Testis (tissue), 3 donors: ENCODE measurements around the gene BLTP1. TPM values are rescaled to one million over a fixed set of nuclear protein-coding genes. Genes with fewer than 3 reads are reported as not detected.

Experiments
- DNase-seq: peaks from one replicate; pipeline ENCODE4 v3.0.0-alpha.2; 2019
- H3K27ac ChIP-seq, 2 donors: fragments of 200-600 bp; sonication (generic); one replicate each; pipeline ENCODE4 v1.5.1; 2019
- H3K27me3 ChIP-seq: fragments of 200-600 bp; sonication (generic); one replicate; pipeline ENCODE4 v1.5.1; 2019
- H3K36me3 ChIP-seq: fragments of 200-600 bp; sonication (generic); one replicate; pipeline ENCODE4 v1.5.1; 2017; ENCODE audit warnings: low read depth; ENCODE audit errors: missing control alignments
- H3K4me1 ChIP-seq: fragments of 200-600 bp; sonication (generic); one replicate; pipeline ENCODE4 v1.5.1; 2019
- H3K4me3 ChIP-seq, 2 donors: fragments of 200-600 bp; sonication (generic); one replicate each; pipeline ENCODE4 v1.5.1; 2017 to 2019
- H3K9me3 ChIP-seq: fragments of 200-600 bp; sonication (generic); one replicate; pipeline ENCODE4 v1.5.1; 2017
- CTCF ChIP-seq, 3 experiments: fragments of 450-650 bp in 2 of 3; fragments of 200-600 bp in 1 of 3; sonication (generic) in 1 of 3; IDR thresholded peaks; one replicate each; pipeline ENCODE4 v1.5.1; 2016 to 2019; ENCODE audit warnings: antibody characterized with exemption in 3 of 3, mild to moderate bottlenecking in 2 of 3, moderate library complexity in 1 of 3
- POLR2A ChIP-seq: fragments of 450-650 bp; IDR thresholded peaks from one replicate; pipeline ENCODE4 v1.6.1; 2017; ENCODE audit warnings: antibody characterized with exemption, mild to moderate bottlenecking, moderate library complexity
- WGBS, 2 donors: methylation state at CpG; one replicate each; pipeline ENCODE4 v1.1.5; 2018; 5-methylcytosine and 5-hydroxymethylcytosine counted together
- intact Hi-C: fragments of 100-400 bp; cut with DNase I; formaldehyde crosslinking; loops from one replicate; pipeline ENCODE4 v1.15.1; 2023; ENCODE audit warnings: low total_unique reads
- polyA plus RNA-seq: library from polyadenylated mRNA; stranded (reverse); fragments of 350-450 nt; fragmentation: Illumina TruSeq; extraction: RNeasy Lipid Tissue Mini Kit (QIAGEN cat#74804); gene quantifications from one replicate; pipeline ENCODE4 v1.2.3, GENCODE V29; 2014; ENCODE audit warnings: low read depth, low replicate concordance; ENCODE audit not compliant: insufficient read depth
- total RNA-seq, 2 donors: library from RNA; depleted of rRNA; stranded (reverse); fragments of >200 nt; gene quantifications; one replicate each; pipeline ENCODE4 v1.2.3, GENCODE V29; 2016

The BLTP1 gene
- total and polyA plus RNA-seq, 3 donors from 2014 or later = 42.9 to 139 (median 133) TPM

- Histone ChIP-seq H3K36me3 (no peaks in the 10 kb centered on the region), H3K4me3 (no peak overlapping the region), H3K9me3 (no peaks in the 10 kb centered on the region), H3K27me3 (no peaks in the 10 kb centered on the region), H3K4me1 (no peaks in the 10 kb centered on the region), H3K27ac (no peak overlapping the region)
- TF ChIP-seq POLR2A = no peak
- TF ChIP-seq CTCF (IDR thresholded peaks at IDR 0.05) = no peak
- intact Hi-C loops = no loop called here
- no peak for DNase-seq
- WGBS, 2 donors = 87 to 94% methylated on average over 1 of the region's 1 CpG
Measured at GRCh38 chr4:122117743-122118142, 34.4 kb upstream of the BLTP1 start.

GRCh38 chr4:122118243-122118642 is 33.9 kb upstream of the BLTP1 start:
- H3K4me1 ChIP-seq = no peaks in the 10 kb centered on the region
- H3K9me3 ChIP-seq = no peaks in the 10 kb centered on the region
- H3K27ac ChIP-seq = no peak overlapping the region
- DNase-seq = no peak
- no peaks in the 10 kb centered on the region for H3K36me3 ChIP-seq
- no peak overlapping the region for H3K4me3 ChIP-seq
- no peaks in the 10 kb centered on the region for H3K27me3 ChIP-seq
- TF ChIP-seq POLR2A (no peak), CTCF (IDR thresholded peaks at IDR 0.05) (no peak)
- intact Hi-C loops = no loop called here
- 53 to 59% methylated on average over 1 of the region's 1 CpG for WGBS, 2 donors

- H3K36me3 ChIP-seq = no peaks in the 10 kb centered on the region
- TF ChIP-seq POLR2A = no peak
- no peak for TF ChIP-seq CTCF (IDR thresholded peaks at IDR 0.05)
- H3K9me3 ChIP-seq = no peaks in the 10 kb centered on the region
- no peaks in the 10 kb centered on the region for H3K27me3 ChIP-seq
- intact Hi-C loops = no loop called here
- no peak overlapping the region for H3K4me3 ChIP-seq
- 85 to 96% methylated on average over 1 of the region's 1 CpG for WGBS, 2 donors
- H3K27ac ChIP-seq = no peak overlapping the region
- no peaks in the 10 kb centered on the region for H3K4me1 ChIP-seq
- DNase-seq = no peak
Measured at GRCh38 chr4:122119739-122120138, 32.4 kb upstream of the BLTP1 start.

GRCh38 chr4:122121593-122121992 is 30.5 kb upstream of the BLTP1 start:
- Histone ChIP-seq H3K27me3 (no peaks in the 10 kb centered on the region), H3K36me3 (no peaks in the 10 kb centered on the region), H3K4me1 (no peaks in the 10 kb centered on the region), H3K9me3 (no peaks in the 10 kb centered on the region), H3K4me3 (no peak overlapping the region), H3K27ac (no peak overlapping the region)
- intact Hi-C loops = no loop called here
- DNase-seq = no peak
- WGBS, 2 donors = 64 to 66% methylated on average over 2 of the region's 2 CpGs
- TF ChIP-seq POLR2A (no peak), CTCF (IDR thresholded peaks at IDR 0.05) (no peak)

- Histone ChIP-seq H3K4me1 (no peaks in the 10 kb centered on the region), H3K9me3 (no peaks in the 10 kb centered on the region), H3K36me3 (no peaks in the 10 kb centered on the region), H3K4me3 (no peak overlapping the region), H3K27me3 (no peaks in the 10 kb centered on the region), H3K27ac (no peak overlapping the region)
- WGBS, 2 donors = 62 to 66% methylated on average over 2 of the region's 2 CpGs
- intact Hi-C loops = no loop called here
- no peak for DNase-seq
- TF ChIP-seq POLR2A (no peak), CTCF (IDR thresholded peaks at IDR 0.05) (no peak)
Measured at GRCh38 chr4:122122083-122122482, 30.0 kb upstream of the BLTP1 start.
